Left ventricle myocardium inferior (tissue), 1 donor: ENCODE data around the gene TPM1. TPM values are rescaled to one million over a fixed set of nuclear protein-coding genes. Genes with fewer than 3 reads are reported as not detected.

ENCODE experiments used
- DNase-seq: peaks from one replicate; pipeline ENCODE4 v3.0.0-alpha.2; 2020
- H3K27ac ChIP-seq: fragments of 200-600 bp; replicated peaks from 2 replicates; pipeline ENCODE4 v1.8.0; 2021
- H3K27me3 ChIP-seq: fragments of 200-600 bp; 2 replicates; pipeline ENCODE4 v1.8.0; 2021; ENCODE audit warnings: low read depth
- H3K36me3 ChIP-seq: fragments of 200-600 bp; 2 replicates; pipeline ENCODE4 v1.8.0; 2021
- H3K4me1 ChIP-seq: fragments of 200-600 bp; 2 replicates; pipeline ENCODE4 v1.8.0; 2021
- H3K4me3 ChIP-seq: fragments of 200-600 bp; 2 replicates; pipeline ENCODE4 v1.8.0; 2021; ENCODE audit warnings: mild to moderate bottlenecking, moderate library complexity
- H3K9me3 ChIP-seq: fragments of 200-600 bp; replicated peaks from 2 replicates; pipeline ENCODE4 v1.8.0; 2021
- CTCF ChIP-seq: fragments of 200-600 bp; IDR thresholded peaks from 2 replicates; pipeline ENCODE4 v1.8.0; 2021; ENCODE audit warnings: antibody characterized with exemption, mild to moderate bottlenecking, borderline replicate concordance
- intact Hi-C: fragments of 100-400 bp; cut with micrococcal nuclease; formaldehyde crosslinking; loops from one replicate; pipeline ENCODE4 v1.11.0; 2022
- total RNA-seq: library from RNA; stranded (reverse); fragmentation: NEBNext Ultra II Directional; extraction: Animal tissue kit (Norgen Biotek cat#: 25700); gene quantifications from one replicate; pipeline ENCODE4 v1.2.1, GENCODE V29; 2021
- donor health status: DM: no; HTN: yes; CAD: no; lungs with severe emphysema.

Gene TPM1
- total RNA-seq, 1 donor from 2014 or later, result 12,604 TPM

GRCh38 chr15:63022663-63023062 is 19.9 kb upstream of the TPM1 start:
- intact Hi-C loops, result no loop called here
- no peak for TF ChIP-seq CTCF
- Histone ChIP-seq H3K4me1 (no peaks in the 10 kb centered on the region), H3K27ac (no peak overlapping the region), H3K27me3 (no peaks in the 10 kb centered on the region), H3K4me3 (no peak overlapping the region), H3K36me3 (no peaks in the 10 kb centered on the region), H3K9me3 (no peaks in the 10 kb centered on the region)
- no peak for DNase-seq

DNA sequence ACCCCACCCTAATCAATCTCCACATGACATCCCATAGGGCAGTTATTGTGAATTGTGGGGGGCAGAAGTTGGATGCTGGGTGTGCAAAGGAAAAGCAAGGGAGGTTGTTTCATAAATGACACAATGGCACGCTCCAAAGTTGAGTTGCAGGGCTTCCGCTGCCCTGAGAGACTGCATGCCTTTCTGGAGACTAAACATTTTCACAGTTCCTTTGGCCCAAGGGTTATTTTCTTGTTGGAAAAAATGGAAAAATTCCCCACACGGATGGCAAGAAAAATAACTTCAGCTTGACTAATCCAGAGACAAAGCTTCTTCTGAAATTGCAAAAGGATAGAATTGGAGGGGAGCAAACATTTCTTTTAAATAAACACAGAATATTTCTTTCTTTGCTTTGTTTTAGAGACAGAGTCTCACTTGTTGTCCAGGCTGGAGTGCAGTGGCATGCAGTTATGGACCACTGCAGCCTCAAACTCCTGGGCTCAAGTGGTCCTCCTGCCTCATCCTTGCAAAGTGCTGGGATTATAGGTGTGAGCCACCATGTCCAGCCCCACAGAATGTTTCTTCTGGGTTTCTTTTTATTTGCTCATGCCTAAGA is 19.1 kb upstream of the TPM1 start:
- no peak for TF ChIP-seq CTCF
- intact Hi-C loops, result no loop called here
- no peaks in the 10 kb centered on the region for H3K27me3 ChIP-seq

GRCh38 chr15:63025460-63025859 is 17.1 kb upstream of the TPM1 start:
- no peaks in the 10 kb centered on the region for H3K36me3 ChIP-seq
- no peak overlapping the region for H3K4me3 ChIP-seq
- H3K4me1 ChIP-seq, result no peaks in the 10 kb centered on the region
- no peaks in the 10 kb centered on the region for H3K27me3 ChIP-seq
- no peak overlapping the region for H3K27ac ChIP-seq
- no peak for TF ChIP-seq CTCF
- no peak for DNase-seq
- intact Hi-C loops, result no loop called here
- no peaks in the 10 kb centered on the region for H3K9me3 ChIP-seq

More for the DNA sequence above, 19.1 kb upstream of the TPM1 start:
- no peak overlapping the region for H3K4me3 ChIP-seq
- no peaks in the 10 kb centered on the region for H3K36me3 ChIP-seq
- no peaks in the 10 kb centered on the region for H3K9me3 ChIP-seq
- no peak overlapping the region for H3K27ac ChIP-seq
- DNase-seq, result no peak
- no peaks in the 10 kb centered on the region for H3K4me1 ChIP-seq

DNA sequence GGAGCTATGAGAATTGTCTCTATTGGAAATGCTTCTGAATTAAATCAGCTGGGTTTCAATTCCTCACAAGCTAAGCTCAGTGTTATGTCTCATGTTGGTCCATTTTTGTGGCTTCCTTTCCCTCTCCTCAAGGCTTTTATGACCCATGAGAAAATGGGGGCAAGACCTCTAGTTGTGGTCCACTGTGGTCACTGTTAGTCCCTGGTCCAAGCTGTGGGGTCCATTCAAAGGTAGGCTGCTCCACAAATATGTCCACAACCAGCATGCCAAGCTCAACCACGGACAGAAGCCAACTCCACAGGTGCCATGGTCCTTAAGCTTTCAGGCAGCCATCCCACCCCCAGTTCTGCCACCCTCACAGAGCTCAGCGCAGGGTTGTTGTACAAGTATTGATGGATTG is 14.9 kb upstream of the TPM1 start:
- H3K4me3 ChIP-seq, result no peak overlapping the region
- intact Hi-C loops, result no loop called here
- H3K4me1 ChIP-seq, result no peaks in the 10 kb centered on the region
- TF ChIP-seq CTCF, result no peak
- H3K27me3 ChIP-seq, result no peaks in the 10 kb centered on the region
- H3K27ac ChIP-seq, result no peak overlapping the region
- H3K36me3 ChIP-seq, result no peaks in the 10 kb centered on the region
- no peaks in the 10 kb centered on the region for H3K9me3 ChIP-seq
- no peak for DNase-seq

DNA sequence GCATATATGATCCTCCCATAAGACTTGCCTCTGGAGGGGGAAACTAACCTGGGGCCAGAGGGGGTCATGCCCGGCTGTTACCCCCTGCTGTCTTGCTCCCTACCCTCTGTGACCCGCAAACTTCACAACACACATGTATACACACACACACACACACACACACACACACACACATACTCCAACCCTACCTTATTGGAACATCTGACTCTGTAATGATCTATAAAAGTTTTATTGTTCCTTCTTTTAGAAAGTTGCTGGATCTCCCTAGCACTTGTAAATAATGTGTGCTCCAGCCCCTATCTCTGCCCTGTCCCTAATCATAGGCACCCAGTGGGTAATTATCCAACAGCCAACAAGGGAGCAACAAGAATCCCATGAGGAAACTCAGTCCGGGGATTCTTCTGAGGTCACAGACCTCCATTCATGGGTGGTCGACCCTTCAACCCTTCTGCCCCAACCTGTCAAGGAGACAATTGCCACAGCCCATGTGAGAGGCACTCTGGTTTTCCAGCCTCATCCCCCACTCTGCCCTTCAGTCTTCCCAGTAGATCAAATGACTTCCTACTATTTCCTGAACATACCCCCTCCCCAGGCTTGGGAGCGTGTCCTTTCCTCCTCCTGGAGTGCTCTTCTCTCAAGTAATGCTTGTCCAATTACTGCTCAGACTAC is 14.0 kb upstream of the TPM1 start:
- Histone ChIP-seq H3K4me1 (no peaks in the 10 kb centered on the region), H3K27ac (no peak overlapping the region), H3K9me3 (no peaks in the 10 kb centered on the region), H3K27me3 (no peaks in the 10 kb centered on the region), H3K36me3 (no peaks in the 10 kb centered on the region), H3K4me3 (no peak overlapping the region)
- intact Hi-C loops, result no loop called here
- TF ChIP-seq CTCF, result no peak
- DNase-seq, result no peak
